OCI-M2 (cell line): ENCODE data around the gene OPCML.

Source experiments
- DNase-seq: peaks from one replicate; lab custom pipeline; 2025; ENCODE audit not compliant: unreplicated experiment; lab: John Stamatoyannopoulos, UW

Gene OPCML

DNA sequence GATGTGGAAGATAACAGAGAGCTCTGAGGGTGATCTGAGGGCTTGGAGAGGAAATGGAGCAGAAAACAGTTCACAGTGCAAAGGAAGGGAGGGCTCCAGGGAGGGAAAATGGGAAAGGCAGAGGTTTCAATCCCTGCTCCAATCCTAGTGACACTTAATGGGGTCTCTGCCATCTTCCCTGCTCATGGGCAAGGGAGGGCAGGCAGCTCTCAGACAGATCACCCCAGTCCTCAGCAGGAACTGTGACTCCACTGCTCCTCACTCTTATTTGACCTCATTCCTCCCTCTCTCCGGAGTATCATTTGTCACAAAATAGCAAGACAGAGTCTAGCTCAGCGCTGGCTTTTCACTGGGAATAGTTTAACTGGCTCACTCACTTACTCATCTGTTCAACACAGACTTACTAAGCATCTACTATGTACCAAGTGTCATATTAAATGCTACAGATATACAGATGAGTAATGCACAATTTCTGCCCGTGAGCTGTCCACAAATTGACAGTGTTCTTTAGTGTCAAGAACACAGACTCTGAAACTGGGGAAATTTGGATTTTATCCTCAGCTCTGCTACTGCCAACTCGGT lies 817.4 kb downstream of the OPCML start:
- no peak for DNase-seq

DNA sequence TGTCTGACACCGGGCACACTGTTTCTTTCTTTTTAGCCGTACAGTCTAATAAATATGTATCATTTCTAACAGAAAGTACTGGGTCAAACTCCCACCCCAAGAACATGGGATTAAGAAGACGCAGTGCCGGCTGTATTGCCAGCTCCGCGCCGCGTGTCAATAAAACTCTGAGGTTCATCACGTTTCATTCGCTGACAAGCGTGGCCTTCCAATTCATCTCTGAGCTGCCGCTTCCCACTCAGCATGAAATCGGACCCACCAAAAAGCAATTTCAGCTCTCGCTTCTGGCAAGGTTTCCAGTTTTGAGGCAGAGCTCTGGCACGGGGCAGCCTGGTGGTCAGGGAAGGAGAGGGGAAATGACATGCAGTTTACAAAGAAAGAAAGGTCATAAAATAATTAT lies 819.8 kb downstream of the OPCML start:
- no peak for DNase-seq

DNA sequence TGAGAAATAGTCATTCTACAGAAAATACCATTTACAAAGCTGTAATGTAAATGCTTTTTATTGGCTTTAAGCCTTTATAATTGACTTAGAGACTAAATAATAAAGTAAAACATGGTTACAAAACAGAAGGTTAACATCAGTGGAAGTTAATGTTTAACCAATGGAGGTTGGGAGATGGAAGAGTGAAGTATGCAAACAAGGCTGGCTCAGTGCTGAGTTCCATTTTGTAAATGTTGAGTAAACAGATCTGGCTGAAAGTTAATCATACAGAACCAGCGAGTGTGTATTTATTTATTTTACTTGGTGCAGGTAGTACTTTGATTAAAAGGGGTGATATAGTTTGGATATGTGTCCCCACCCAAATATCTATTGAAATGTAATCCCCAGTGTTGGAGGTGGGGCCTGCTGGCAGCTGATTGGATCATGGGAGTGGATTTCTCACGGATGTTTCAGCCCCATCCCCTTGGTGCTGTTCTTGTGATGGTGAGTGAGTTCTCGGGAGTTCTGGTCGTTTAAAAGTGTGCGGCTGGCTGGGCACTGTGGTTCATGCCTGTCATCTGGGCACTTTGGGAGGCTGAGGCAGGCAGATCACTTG lies 827.4 kb downstream of the OPCML start:
- DNase-seq = no peak

DNA sequence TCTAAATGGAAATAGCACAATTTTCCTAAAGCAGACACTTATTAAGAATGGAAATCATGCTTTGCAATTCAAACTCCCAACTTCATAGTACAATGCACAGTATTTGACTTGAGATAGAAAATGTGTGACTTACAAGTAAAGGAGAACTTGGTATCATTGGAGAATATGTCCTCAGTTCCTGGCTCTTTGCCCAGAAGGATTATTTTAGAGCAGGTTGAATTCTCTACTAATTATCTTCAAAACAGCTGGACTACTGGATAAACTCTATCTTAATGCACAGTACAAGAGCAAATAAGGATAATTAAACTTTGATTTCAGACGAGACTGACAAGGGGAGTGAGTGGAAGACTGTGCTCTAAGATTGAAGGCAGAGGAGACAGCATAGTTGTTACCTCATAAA lies 839.4 kb downstream of the OPCML start:
- DNase-seq = no peak

DNA sequence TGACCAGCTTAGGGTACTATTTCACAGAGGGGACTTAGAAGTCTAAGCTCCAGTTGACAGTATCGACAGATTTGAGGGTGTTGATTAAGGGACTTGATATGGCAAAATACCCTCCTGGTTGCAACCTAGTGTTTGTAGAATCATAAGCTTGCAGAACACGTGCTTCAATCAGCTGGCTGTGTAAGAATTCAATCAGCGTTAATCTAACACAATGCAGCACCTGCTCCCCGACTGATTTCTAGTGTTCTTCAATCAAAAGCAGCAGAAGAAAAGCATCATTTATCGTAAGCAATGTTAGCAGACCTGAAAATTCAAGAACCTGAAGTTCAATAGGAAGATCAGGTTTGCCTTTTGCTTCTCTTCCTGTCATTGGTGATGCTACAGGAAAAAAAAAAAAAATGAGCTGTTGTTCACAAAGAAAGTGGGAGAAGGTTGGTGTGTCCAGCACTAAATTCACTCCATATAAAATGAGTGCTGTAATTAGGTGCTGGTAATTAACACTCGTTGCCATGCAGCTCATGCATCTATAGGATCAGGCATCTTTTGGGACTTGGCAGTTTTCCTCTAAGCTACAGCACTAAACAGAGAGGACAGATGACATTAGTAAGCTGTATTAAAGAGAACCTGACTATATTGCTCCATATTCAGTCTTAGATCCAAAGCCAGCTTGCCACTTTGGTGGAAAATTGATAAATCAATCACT lies 840.3 kb downstream of the OPCML start:
- DNase-seq = no peak

DNA sequence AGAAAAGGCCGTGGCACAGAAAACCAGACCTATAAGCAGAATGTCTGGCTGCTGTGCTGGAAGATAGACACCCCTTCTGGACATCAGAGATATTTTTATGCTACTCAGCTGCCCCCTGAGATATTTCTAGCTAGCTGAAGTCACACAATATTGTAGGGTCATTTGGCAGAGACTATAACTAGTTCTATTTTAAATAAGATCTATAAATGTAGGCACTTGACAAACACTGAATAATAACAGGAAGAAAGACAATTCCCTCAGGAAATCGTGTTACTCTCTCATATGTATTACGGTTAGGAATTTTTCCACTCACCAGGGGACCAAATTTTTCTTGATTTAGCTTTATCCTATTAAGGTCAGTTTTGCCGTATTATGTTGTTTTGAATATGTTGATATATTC lies 845.4 kb downstream of the OPCML start:
- no peak for DNase-seq

DNA sequence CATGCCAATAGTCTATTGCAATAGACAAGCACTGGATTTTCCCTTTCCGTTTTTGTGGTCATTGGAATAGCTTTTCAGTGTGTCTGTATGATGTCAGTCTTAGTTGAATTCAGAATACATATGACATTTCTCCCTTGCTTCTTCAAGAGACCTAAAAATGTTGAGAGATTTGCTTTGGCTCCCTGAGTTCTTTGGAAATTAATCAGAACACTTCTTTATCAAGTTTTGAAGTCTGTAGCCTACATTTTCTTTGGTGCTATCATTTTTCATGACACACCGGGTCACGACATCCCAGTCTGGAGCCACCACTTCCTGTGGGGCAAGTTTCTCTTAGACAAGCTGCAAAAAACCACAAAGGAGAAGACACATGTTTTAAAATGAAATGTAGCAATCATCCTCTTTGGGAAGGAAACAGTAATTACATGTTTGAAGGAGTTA lies 847.1 kb downstream of the OPCML start:
- no peak for DNase-seq

DNA sequence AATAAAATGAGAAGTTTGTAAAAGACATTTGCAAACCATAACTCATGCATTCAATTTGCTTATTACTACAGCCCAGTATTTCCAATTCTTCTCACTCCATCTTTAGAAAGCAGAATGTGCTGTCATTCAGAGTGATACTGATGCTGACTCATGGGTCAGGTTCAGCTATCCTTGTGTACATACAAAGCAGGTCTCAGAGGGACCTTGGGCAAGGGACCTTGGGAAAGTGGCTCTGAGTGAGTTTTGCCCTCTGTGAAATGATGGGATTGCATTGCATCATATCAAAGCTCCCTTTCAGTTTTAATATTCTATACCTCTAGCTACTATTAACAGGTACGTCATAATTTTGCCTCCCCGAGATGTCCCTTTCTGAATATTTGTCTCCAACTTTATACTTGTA lies 848.7 kb downstream of the OPCML start:
- no peak for DNase-seq

DNA sequence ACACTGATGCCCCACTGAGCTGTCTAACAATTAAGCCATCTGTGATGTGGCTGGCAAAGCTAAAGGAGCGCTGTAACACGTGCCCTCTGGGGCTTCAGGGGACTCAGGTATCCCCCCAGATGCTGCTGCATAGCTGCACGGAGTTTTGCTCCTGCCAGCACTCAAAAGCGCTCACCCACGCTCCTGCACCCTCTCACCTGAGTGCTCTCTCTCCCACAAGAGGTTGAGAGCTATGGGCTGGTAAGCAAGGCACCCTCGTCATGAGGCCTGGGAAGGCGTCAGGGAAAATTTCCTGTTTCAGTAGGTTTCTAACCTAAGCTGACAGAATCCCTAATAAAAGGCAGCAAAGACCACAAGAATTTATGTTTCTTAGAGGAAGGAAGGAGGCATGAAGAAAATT lies 850.3 kb downstream of the OPCML start:
- no peak for DNase-seq

DNA sequence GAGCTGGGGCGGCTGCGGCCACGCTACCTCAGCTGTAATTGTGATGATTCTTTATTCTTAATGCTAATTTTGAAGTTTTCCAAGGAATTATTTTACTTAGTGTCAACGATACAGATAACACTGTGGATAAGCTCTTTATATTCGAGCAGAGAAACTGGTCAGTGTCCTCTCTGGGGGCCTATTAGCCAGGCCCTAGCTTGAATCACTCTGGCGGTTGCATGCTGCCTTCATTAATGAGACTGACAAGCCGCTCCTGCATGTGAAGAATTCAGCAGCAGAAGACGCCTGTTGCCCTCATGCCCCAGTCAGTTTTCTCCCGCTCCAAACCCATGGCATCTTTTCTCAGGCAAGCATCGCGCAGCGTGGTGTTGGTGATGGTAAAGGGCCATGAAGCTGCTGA lies 851.7 kb downstream of the OPCML start:
- DNase-seq = no peak

DNA sequence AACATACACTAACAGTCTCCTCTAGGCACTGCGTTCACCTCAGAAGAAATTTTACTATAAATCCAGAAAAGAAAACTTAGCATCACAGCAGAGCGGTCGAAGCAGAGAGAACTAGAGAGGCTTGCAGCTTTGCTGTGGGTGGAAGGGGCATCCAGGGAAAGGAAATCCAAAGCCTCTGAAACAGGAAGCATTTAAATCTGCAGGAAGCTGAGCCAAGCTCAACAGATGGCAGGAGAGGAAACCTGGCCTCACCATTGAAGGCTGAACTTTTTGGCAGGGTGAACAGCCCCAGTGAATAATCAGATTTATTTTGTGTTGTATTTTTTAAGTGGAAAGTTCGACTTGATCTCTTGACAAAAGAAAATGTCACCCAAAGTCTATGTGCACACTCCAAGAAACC lies 858.1 kb downstream of the OPCML start:
- no peak for DNase-seq

DNA sequence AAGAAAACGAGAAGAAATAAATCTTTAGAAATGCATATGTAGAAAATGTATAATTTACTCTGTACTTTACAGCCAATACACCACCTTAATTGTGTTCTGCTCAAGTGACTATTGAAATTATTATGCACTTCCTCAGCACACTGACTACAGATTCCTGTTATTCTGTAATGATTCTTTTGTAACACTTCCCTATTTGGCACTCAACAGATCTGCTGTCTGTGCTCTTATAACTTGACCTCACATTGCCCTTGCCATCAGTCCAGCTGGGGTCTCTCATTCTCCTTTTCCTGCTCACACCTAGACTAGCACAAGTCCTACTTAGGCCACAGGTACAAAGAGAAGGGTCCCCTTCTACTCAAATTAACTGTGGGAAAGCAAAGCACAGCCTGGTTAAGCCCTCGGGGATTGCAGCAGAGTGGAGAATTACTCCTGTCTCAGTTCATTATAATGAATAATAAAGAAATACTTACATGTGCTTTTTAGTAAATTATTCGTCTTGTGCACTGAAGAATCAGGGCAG lies 860.4 kb downstream of the OPCML start:
- DNase-seq = no peak

DNA sequence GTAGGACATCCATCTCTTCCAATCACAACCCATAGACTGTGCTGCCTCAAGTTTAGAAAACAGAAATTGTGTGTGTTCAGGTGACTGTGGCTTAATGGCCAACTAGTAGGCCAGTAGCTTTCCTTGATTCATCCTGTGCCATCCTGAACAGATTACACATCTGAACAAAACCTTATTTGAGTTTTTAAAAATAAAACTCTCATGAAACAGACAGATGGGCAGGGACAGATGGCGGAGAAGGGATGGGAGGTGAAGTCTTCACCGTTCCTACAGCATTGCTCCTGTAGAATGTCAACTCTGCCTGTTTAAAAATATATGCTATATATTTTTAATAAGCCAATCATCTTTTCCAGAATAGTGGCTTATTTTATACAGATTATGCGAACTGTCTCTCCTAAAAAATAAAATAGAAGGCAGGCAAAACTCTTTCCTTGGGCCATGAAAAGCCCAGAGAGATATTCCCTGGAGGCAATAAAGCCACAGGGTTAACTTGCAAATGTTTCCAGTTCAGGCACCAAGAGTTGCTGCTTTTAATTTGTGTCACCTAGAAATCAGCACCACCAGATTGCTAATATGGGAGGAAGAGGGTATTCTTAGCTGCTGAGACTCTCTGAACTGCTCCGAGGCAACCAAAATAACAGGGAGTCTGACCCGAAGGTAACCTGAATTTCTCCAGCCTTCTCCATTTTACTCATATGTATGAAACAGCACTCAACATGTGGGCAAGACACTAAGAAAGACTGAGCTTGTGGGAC lies 861.2 kb downstream of the OPCML start:
- no peak for DNase-seq

DNA sequence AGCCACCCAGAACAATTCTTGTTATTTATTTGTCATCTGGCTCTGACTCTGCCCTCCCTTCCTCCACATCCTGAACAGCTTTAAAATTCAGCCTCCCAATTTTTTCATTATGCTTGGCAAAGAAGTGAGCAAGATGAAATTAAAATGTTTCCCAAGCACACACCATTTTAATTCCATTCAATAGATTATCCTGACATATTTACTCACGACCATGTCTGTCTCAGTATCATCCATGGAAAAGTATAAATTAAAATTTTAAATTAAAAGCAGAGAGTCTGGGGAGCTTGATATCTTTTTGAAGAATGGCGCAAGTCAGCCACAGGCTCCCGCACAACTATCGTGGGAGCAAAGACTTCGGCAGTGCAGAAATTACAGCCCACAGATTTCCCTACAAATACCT lies 862.4 kb downstream of the OPCML start:
- DNase-seq = no peak

DNA sequence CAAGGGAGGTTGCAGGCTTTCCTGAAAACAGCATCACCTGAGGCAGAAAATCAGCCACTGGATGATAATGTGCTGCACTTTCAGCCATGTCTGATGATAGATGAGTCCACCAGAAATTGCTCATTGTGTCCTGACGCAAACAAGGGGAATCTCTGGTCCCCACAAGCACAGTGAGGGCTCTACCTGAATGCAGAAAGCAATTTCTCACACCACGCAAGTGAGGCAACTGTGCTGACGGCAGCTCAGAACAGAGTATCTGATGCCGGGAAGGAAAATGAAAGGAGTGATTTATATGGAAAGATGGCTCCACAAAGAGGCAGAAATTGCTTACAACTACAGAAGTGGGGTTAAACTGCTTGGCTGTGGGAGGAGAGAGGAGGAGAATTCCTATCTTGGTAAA lies 867.1 kb downstream of the OPCML start:
- no peak for DNase-seq

DNA sequence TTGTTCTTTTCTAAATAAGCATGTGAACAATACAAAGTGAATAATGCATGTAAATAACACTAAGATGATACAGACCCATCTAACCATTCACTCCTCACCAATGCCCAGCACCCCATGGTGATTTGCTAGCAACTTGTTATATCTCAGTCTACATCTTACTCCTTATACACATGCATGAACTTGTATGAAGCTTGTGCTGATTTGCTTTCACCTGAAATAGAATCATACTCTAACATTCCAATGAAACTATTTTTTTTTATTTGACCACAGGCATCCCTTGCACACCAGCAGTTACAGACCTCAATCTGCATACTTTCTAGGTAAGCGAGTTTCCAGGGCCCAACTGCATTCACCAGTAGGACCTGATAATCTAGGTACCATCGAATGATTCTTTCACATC lies 873.6 kb downstream of the OPCML start:
- no peak for DNase-seq

DNA sequence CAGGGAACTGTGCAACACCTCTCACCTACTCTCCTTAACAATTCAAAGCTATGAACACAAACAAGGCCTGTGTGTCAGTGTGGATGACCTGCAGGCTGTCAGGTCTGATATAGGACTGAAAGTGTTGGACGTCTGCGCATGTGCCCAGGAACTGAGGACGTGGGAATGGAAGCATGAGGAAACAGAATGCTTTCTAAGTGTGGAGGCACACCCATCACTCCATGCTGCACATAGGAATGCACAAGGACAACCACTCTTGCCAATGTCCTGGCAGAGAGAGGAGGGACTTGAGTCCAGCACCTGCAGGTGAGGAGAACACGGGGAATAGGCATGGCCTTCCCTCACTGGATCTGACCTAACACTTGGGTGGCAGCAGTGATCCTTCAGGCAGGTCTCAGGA lies 874.3 kb downstream of the OPCML start:
- DNase-seq = no peak

DNA sequence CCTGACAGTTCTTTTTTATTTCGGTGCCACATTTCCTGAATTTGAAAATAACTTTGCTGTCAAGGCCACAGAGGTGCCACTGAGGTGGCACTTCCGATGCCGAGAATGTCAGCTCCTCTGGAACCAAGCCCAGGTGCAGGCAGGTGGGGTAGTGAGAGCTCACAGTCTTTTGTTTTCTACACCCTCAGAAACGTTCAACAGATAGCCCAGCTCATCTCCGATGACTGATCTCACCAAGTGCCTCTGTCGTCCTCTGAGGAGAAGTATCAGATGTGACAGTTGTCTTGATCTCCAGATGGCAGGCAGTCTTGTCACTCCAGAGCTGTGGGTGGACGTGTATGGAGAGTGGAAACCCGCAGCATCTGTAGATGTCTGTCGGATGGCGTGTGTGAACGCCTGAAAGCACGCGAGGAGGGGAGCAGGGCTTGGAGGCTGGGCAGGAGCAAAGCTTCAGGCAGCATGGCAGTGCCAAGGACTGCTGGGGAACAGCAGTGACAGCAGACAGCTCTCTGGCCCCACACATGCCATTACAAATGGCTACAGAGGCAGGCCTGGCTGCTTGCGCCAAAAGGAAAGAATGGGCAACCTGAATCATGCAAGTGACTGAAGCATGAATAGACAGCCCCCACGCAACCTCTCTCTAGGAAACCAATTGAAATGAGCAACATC lies 877.0 kb downstream of the OPCML start:
- no peak for DNase-seq

DNA sequence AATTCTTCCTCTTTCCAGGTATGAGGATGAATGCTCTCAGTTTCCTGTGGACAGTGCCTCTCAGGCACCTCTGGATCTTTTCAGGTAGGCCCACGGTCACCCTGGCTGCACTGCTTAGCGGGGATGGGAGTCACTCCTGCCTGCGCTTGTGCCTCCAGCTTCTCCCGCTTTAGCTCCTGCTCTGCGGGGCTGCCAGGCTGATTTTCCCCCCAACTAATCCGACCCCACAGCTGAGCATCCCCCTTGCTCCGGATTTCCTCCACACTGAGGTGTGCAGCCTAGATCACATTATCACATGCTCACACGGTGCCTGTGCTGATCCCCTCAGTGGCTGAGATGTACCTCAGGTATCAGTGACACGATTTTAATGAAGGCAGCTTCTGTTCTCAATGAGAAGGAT lies 879.1 kb downstream of the OPCML start:
- no peak for DNase-seq

DNA sequence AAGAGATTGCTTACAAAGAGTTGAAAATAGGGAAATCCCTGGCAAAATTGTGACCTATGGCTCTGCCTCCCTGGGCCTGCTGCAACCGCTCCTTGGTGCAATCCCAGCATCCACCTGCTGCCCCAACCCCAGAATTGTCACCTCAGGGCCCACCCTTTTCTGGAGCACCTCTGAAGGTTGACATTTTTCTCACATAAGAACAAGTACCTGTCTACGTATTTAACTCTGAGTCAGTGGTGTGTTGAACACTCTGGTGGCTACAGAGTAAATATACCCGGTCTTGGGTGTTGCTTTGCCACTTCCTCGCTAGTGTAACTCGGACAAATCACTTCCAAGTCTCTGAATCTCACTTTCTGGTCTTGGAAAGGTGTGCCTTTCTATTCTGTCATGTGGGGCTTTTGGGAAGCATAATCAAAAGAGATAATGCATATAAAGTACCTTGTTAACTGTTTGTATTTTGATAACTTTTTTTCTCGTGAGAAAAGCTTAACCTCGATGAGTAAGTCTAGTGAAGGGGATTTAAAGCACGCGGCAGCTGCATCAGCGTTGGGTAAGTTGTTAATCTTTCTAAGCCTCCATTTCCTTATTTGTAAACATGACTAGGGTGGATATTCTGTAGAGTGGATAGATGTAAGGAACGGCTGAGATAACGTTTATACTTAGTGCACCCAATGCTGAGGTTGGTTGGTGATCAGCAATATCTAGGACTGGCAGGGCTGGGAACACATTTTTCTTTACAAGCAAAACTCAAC lies 881.2 kb downstream of the OPCML start:
- DNase-seq = no peak

DNA sequence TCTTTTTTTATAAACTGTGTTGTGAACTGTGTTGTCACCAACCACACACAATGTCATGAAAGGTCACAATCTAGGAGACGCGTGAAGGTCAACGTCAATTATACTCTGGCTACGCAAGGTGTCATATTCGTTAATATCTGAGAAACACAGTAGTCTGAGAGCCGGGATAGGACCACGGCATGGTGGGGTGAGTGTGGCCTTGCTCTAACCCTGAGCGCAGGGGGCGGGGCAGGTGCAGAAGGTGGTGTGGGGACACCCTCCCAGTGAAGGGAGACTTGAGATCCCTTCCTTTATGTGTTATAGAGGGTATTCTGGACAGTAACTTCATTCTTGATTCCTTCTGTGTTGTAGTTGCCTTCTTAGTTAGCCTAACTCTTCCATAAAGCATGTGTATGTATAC lies 883.0 kb downstream of the OPCML start:
- no peak for DNase-seq
